Thyroid gland (tissue), 4 donors: ENCODE data around the gene CTIF.

Source experiments
- POLR2A ChIP-seq, 2 donors: fragments of 450-650 bp; IDR thresholded peaks; one replicate each; pipeline ENCODE4 v1.6.1; 2017; ENCODE audit warnings: antibody characterized with exemption in 2 of 2, mild to moderate bottlenecking in 2 of 2, moderate library complexity in 1 of 2
- TF ChIP-seq, protein P1 (sequence below), 6 experiments: fragments of 200-600 bp in 3 of 6; fragments of 450-650 bp in 3 of 6; sonication (generic) in 3 of 6; IDR thresholded peaks; one replicate each; pipeline ENCODE4 v1.5.1; 2016 to 2019; ENCODE audit warnings: antibody characterized with exemption in 6 of 6, mild to moderate bottlenecking in 2 of 6, inconsistent platforms in 1 of 6, moderate library complexity in 1 of 6

GRCh38 chr18:48781163-48781987, 242.5 kb downstream of the CTIF start:
- TF ChIP-seq POLR2A (IDR thresholded peaks at IDR 0.05) = peak in 1 of 2 donors; percentile 19
- TF ChIP-seq, protein P1, sequence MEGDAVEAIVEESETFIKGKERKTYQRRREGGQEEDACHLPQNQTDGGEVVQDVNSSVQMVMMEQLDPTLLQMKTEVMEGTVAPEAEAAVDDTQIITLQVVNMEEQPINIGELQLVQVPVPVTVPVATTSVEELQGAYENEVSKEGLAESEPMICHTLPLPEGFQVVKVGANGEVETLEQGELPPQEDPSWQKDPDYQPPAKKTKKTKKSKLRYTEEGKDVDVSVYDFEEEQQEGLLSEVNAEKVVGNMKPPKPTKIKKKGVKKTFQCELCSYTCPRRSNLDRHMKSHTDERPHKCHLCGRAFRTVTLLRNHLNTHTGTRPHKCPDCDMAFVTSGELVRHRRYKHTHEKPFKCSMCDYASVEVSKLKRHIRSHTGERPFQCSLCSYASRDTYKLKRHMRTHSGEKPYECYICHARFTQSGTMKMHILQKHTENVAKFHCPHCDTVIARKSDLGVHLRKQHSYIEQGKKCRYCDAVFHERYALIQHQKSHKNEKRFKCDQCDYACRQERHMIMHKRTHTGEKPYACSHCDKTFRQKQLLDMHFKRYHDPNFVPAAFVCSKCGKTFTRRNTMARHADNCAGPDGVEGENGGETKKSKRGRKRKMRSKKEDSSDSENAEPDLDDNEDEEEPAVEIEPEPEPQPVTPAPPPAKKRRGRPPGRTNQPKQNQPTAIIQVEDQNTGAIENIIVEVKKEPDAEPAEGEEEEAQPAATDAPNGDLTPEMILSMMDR (IDR thresholded peaks at IDR 0.05) = no peak
